H1 (cell line): Measurements from ENCODE around the gene ALPG. TPM values are rescaled to one million over a fixed set of nuclear protein-coding genes. Genes with fewer than 3 reads are reported as not detected.

Experiments used
- ASH2L ChIP-seq: fragments of 200-600, 300-600 bp; sonication (generic); IDR thresholded peaks from one replicate; pipeline ENCODE4 v1.7.1; 2017; ENCODE audit warnings: low read length
- CHD7 ChIP-seq: fragments of 300-600 bp; sonication (generic); IDR thresholded peaks from 2 replicates; pipeline ENCODE4 v1.7.1; 2012; ENCODE audit warnings: low read length, moderate library complexity, mild to moderate bottlenecking, inconsistent platforms; ENCODE audit not compliant: insufficient replicate concordance
- HDAC6 ChIP-seq: IDR thresholded peaks from one replicate; pipeline ENCODE4 v1.7.1; 2012; ENCODE audit warnings: low read depth, mild to moderate bottlenecking, inconsistent platforms, low read length, moderate library complexity
- polyA plus RNA-seq, 7 experiments: library from polyadenylated mRNA; depleted of rRNA in 3 of 7; stranded (reverse) in 5 of 7; unstranded in 2 of 7; fragments of >200 nt in 5 of 7; fragments of 200-250 nt in 2 of 7; gene quantifications; 1 replicate in 5 of 7; 2 replicates in 1 of 7; 4 replicates in 1 of 7; pipeline versions ENCODE4 v1.2.1 to v1.2.3, GENCODE V29; 2011 to 2013; ENCODE audit warnings: missing spikeins in 2 of 7, mixed read lengths in 2 of 7
- total RNA-seq: library from RNA; stranded (reverse); fragmentation: NEBNext Ultra II Directional; extraction: Animal tissue kit (Norgen Biotek cat#: 25700); gene quantifications from 2 replicates; pipeline ENCODE4 v1.2.1, GENCODE V29; 2021

The ALPG gene
- total and polyA plus RNA-seq, 2 of the 8 experiments (the other 6 are each of a cell fraction or from before 2014, with no cell fraction given): 0.56 to 2.1 TPM

GRCh38 chr2:232447638-232448303 is 41.1 kb downstream of the ALPG start (continued):
- TF ChIP-seq HDAC6 (no peak), ASH2L (no peak), CHD7 (no peak)
